Heart left ventricle (tissue), 16 donors: ENCODE results near the gene XRN2. TPM values are rescaled to one million over a fixed set of nuclear protein-coding genes. Genes with fewer than 3 reads are reported as not detected.

Experiments used
- ATAC-seq, 4 donors: fragments of 200-7000 bp; cut with Tn5 transposase; one replicate each; pipeline ENCODE4 v1.9.1; 2020 to 2022; ENCODE audit warnings: moderate library complexity in 4 of 4, mild to moderate bottlenecking in 3 of 4, moderate number of reproducible peaks in 1 of 4
- DNase-seq, 5 donors: peaks; one replicate each; pipeline ENCODE4 v3.0.0-alpha.2; 2020
- H3K27ac ChIP-seq, 12 donors: fragments of 200-600 bp; sonication (generic) in 4 of 12; one replicate each; pipeline versions ENCODE4 v1.5.0 to v1.8.0; 2016 to 2022; ENCODE audit warnings: mild to moderate bottlenecking in 2 of 12
- H3K27me3 ChIP-seq, 9 donors: fragments of 200-600 bp; sonication (generic) in 2 of 9; one replicate each; pipeline versions ENCODE4 v1.5.1 to v1.8.0; 2016 to 2022; ENCODE audit warnings: mild to moderate bottlenecking in 3 of 9
- H3K36me3 ChIP-seq, 9 donors: fragments of 200-600 bp; sonication (generic) in 2 of 9; one replicate each; pipeline versions ENCODE4 v1.5.0 to v1.8.0; 2018 to 2022; ENCODE audit warnings: mild to moderate bottlenecking in 2 of 9
- H3K4me1 ChIP-seq, 12 donors: fragments of 200-600 bp; sonication (generic) in 4 of 12; one replicate each; pipeline versions ENCODE4 v1.5.0 to v1.8.0; 2016 to 2022; ENCODE audit warnings: mild to moderate bottlenecking in 3 of 12
- H3K4me3 ChIP-seq, 12 donors: fragments of 200-600 bp; sonication (generic) in 4 of 12; one replicate each; pipeline versions ENCODE4 v1.5.0 to v1.8.0; 2017 to 2022; ENCODE audit warnings: mild to moderate bottlenecking in 9 of 12, moderate library complexity in 4 of 12
- H3K9me3 ChIP-seq, 12 donors: fragments of 200-600 bp; sonication (generic) in 4 of 12; one replicate each; pipeline versions ENCODE4 v1.5.0 to v1.8.0; 2016 to 2022; ENCODE audit warnings: mild to moderate bottlenecking in 1 of 12
- POLR2A ChIP-seq, 2 donors: fragments of 450-650 bp; IDR thresholded peaks; one replicate each; pipeline ENCODE4 v1.6.1; 2017; ENCODE audit warnings: antibody characterized with exemption in 2 of 2, mild to moderate bottlenecking in 2 of 2, moderate library complexity in 2 of 2
- WGBS, 4 donors: extraction: QIAGEN DNeasy Blood & Tissue Kit in 2 of 4; methylation state at CpG; one replicate each; pipeline versions ENCODE4 v1.1.5 to v1.1.7; 2013 to 2018; 5-methylcytosine and 5-hydroxymethylcytosine counted together
- intact Hi-C, 10 donors: fragments of 100-400 bp; cut with DNase I; formaldehyde crosslinking; loops; one replicate each; pipeline versions ENCODE4 v1.11.1 to v1.14.2; 2022
- polyA plus RNA-seq, 2 donors: library from polyadenylated mRNA; stranded (reverse); fragments of 200-250 nt; gene quantifications; one replicate each; pipeline ENCODE4 v1.2.3, GENCODE V29; 2013
- total RNA-seq, 9 donors: library from RNA; depleted of rRNA in 2 of 9; stranded (reverse); fragments of >200 nt in 2 of 9; fragmentation: NEBNext Ultra II Directional in 3 of 9; extraction: Animal tissue kit (Norgen Biotek cat#: 25700) in 3 of 9; gene quantifications; one replicate each; pipeline versions ENCODE4 v1.1.0 to v1.2.4, GENCODE V29; 2016 to 2023
- TF ChIP-seq, protein P1 (sequence below), 12 donors: fragments of 200-600 bp; sonication (generic) in 4 of 12; IDR thresholded peaks; one replicate each; pipeline versions ENCODE4 v1.5.0 to v1.8.0; 2018 to 2022; ENCODE audit warnings: antibody characterized with exemption in 12 of 12, mild to moderate bottlenecking in 5 of 12
- donor health status: ischemic (EF 13 %, LVEDD 7.1; RV severe dilation, severe dysfunction).
- donor health status: healthy with polysubstance abuse.
- donor health status: DM: no; HTN: yes; CAD: no.
- donor health status: DM: no; HTN: no; CAD: no.
- donor health status: ischemic (EF 25% LVEDD 6.9; RV normal size, moderate dysfunction).
- donor health status: ischemic (EF 25% LVEDD 5.7; RV mildly dilated, moderate dysfunction).
- donor health status: healthy.
- donor health status: DM: yes; HTN: yes; CAD: no.
- donor health status: ischemic (EF 35%, LVEDD 5.7; RV mildly dilated, moderate dysfunction).
- donor health status: nonischemic (EF 11% LVEDD 7.7; RV severe dilation, severe dysfunction).
- donor health status: DM: yes; HTN: yes; CAD: no.
- donor health status: PGD.
- donor health status: ischemic (EF 29% LVEDD 5.4; RV normal size, mild dysfunction).
- donor health status: nonischemic (EF 23%, LVEDD 6.1; RV moderate dilation, normal function).

The XRN2 gene
- total and polyA plus RNA-seq, 11 donors = 6.2 to 48.3 (median 33.2) TPM

DNA sequence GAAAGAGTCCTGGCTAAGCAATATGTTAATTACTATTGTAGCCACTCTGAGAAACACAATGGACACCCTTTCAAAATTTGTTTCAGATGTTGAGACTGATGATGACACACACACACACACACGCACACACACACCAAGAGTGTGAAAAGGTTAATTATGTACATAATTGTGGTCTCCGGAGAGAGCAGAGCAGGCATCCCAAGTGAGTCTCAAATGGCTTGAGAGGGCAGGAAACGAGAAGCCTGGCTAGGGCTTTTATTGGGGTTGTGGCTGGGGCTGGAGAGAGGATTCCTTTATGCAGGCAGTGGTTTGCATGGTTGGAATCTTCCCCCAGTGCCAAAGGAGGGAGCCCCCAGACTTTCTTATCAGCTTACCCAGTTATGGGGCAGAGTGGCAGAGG is 132.4 kb downstream of the XRN2 start:
- H3K9me3 ChIP-seq = no peaks in the 10 kb centered on the region
- H3K4me1 ChIP-seq = no peaks in the 10 kb centered on the region
- no peak overlapping the region for H3K4me3 ChIP-seq
- ATAC-seq = no peak
- H3K27ac ChIP-seq = no peak overlapping the region
- no peaks in the 10 kb centered on the region for H3K36me3 ChIP-seq
- WGBS, 4 donors = 38 to 56% (median 46%) methylated on average over 3 of the region's 3 CpGs
- intact Hi-C loops = no loop called here
- TF ChIP-seq, protein P1, sequence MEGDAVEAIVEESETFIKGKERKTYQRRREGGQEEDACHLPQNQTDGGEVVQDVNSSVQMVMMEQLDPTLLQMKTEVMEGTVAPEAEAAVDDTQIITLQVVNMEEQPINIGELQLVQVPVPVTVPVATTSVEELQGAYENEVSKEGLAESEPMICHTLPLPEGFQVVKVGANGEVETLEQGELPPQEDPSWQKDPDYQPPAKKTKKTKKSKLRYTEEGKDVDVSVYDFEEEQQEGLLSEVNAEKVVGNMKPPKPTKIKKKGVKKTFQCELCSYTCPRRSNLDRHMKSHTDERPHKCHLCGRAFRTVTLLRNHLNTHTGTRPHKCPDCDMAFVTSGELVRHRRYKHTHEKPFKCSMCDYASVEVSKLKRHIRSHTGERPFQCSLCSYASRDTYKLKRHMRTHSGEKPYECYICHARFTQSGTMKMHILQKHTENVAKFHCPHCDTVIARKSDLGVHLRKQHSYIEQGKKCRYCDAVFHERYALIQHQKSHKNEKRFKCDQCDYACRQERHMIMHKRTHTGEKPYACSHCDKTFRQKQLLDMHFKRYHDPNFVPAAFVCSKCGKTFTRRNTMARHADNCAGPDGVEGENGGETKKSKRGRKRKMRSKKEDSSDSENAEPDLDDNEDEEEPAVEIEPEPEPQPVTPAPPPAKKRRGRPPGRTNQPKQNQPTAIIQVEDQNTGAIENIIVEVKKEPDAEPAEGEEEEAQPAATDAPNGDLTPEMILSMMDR (IDR thresholded peaks at IDR 0.05) = no peak
- no peak for TF ChIP-seq POLR2A (IDR thresholded peaks at IDR 0.05)
- no peak for DNase-seq
- peaks cover 0 to 39% (median 8%) of the 10 kb centered on the region in 9 donors for H3K27me3 ChIP-seq

DNA sequence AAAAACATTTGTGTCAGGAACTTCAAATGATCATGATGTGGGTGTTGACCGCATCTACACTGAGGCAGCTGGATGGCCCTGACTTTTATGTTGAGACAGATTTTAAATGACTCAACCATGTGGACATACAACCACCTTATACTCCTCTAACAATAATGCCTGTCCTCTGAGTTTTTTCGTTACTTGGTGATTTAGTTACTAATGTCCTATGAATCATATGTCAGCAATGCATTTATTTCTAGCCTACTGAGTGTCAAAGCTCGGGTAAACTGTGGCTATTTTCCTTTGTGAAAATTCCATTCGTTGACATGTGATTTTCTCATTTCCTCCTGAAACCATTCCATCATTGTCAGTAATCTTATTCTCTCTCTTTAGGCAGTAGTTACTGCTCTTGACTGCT is 133.1 kb downstream of the XRN2 start:
- intact Hi-C loops = no loop called here
- WGBS, 4 donors = 56 to 63% (median 57%) methylated on average over 4 of the region's 4 CpGs
- no peak for TF ChIP-seq POLR2A (IDR thresholded peaks at IDR 0.05)
- TF ChIP-seq, protein P1 (IDR thresholded peaks at IDR 0.05) = no peak
- no peaks in the 10 kb centered on the region for H3K4me1 ChIP-seq
- H3K27me3 ChIP-seq = peaks cover 0 to 41% (median 8%) of the 10 kb centered on the region in 9 donors
- ATAC-seq = no peak
- no peak overlapping the region for H3K27ac ChIP-seq
- H3K9me3 ChIP-seq = no peaks in the 10 kb centered on the region
- no peaks in the 10 kb centered on the region for H3K36me3 ChIP-seq
- H3K4me3 ChIP-seq = no peak overlapping the region
- no peak for DNase-seq

DNA sequence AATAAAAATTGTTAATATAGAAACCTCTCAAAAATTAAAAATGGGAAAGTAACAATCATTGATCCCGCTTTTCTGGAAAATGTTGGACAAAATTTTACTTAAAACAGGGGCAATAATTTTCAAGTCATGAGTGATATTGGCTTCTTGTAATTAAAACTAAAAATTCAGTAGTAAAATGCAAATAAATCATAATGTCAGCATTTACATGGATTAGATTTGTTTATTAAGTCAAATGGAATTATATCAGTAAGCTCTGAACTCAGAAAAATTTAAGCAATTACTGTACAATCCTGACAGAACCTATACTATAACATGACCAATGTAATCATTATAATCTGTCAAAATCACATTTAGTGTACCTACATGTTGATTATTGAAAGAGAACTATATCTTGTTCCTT is 134.1 kb downstream of the XRN2 start:
- intact Hi-C loops = no loop called here
- no peak overlapping the region for H3K27ac ChIP-seq
- H3K27me3 ChIP-seq = peaks cover 0 to 38% (median 8%) of the 10 kb centered on the region in 9 donors
- DNase-seq = no peak
- TF ChIP-seq, protein P1 (IDR thresholded peaks at IDR 0.05) = no peak
- TF ChIP-seq POLR2A (IDR thresholded peaks at IDR 0.05) = no peak
- no peaks in the 10 kb centered on the region for H3K36me3 ChIP-seq
- no peaks in the 10 kb centered on the region for H3K4me1 ChIP-seq
- no peak for ATAC-seq
- H3K9me3 ChIP-seq = no peaks in the 10 kb centered on the region
- no peak overlapping the region for H3K4me3 ChIP-seq
- 77 to 88% (median 87%) methylated on average over 1 of the region's 1 CpG for WGBS, 4 donors

DNA sequence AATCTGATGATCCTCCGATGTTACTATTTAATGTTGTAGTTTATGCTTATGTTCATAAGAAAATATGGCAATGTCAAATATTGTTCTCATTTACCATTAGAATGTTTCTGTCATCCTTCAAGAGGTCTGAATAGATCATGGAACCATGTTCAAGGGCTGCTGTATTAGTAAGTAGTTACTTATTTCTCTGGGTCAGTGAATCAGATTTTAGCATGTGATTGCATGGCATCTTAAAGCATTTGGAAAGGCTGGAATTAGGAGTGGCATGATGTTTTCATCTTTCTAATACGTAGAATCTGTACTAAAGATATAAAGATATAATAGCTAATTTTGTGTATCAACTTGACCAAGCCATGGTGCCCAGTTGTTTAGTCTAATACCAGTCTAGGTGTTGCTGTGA is 134.7 kb downstream of the XRN2 start:
- H3K27me3 ChIP-seq = peaks cover 0 to 33% (median 8%) of the 10 kb centered on the region in 9 donors
- H3K4me3 ChIP-seq = no peak overlapping the region
- WGBS, 4 donors = 85 to 95% (median 91%) methylated on average over 2 of the region's 2 CpGs
- H3K36me3 ChIP-seq = no peaks in the 10 kb centered on the region
- TF ChIP-seq POLR2A (IDR thresholded peaks at IDR 0.05) = no peak
- TF ChIP-seq, protein P1 (IDR thresholded peaks at IDR 0.05) = no peak
- no peaks in the 10 kb centered on the region for H3K9me3 ChIP-seq
- ATAC-seq (no peak), DNase-seq (no peak)
- H3K27ac ChIP-seq = no peak overlapping the region
- no peaks in the 10 kb centered on the region for H3K4me1 ChIP-seq
- intact Hi-C loops = no loop called here

Other genes starting within 250 kb of the XRN2 start
- not detected for gene LINC00237, start 197.0 kb upstream of the XRN2 start, total RNA-seq
- gene LINC00237, start 197.0 kb upstream of the XRN2 start, polyA plus RNA-seq = not detected
- gene KIZ, start 177.2 kb upstream of the XRN2 start, total RNA-seq = 10 to 100 TPM; 15.2 to 31.2 (median 25.2) TPM
- 10 to 100 TPM in 1 of 2 donors, 1 to 10 TPM in 1; 8.8 to 19.4 TPM for gene KIZ, start 177.2 kb upstream of the XRN2 start, polyA plus RNA-seq
- gene NKX2-4, start 94.2 kb downstream of the XRN2 start, total RNA-seq = not detected
- gene NKX2-4, start 94.2 kb downstream of the XRN2 start, polyA plus RNA-seq = not detected
- under 1 TPM in 1 of 9 donors, not detected in 8; 0.19 TPM for gene NKX2-2, start 210.7 kb downstream of the XRN2 start, total RNA-seq
- gene NKX2-2, start 210.7 kb downstream of the XRN2 start, polyA plus RNA-seq = not detected